ENCODE data around the gene LMBR1. TPM values are rescaled to one million over a fixed set of nuclear protein-coding genes. Genes with fewer than 3 reads are reported as not detected.

Gene LMBR1
- total and polyA plus RNA-seq, 2 of the 4 experiments (the other 2 are of a cell fraction): 11.9 to 19.9 TPM

- Histone ChIP-seq H3K27me3 (ENCODE audit: control insufficient read depth, insufficient read depth, low read length) (no peaks in the 10 kb centered on the region), H3K14ac (replicated peaks; ENCODE audit: low read depth, low read length) (no peak overlapping the region), H3K9ac (ENCODE audit: low read depth, low read length) (no peak overlapping the region), H3K23ac (ENCODE audit: low read depth, low read length) (no peak overlapping the region), H2BK15ac (ENCODE audit: low read depth, low read length) (no peak overlapping the region), H2AK5ac (ENCODE audit: low read depth, low read length) (no peak overlapping the region), H3K18ac (ENCODE audit: low read depth, low read length) (no peak overlapping the region), H3K56ac (ENCODE audit: extremely low read depth, insufficient read depth, low read length) (no peak overlapping the region), H4K8ac (ENCODE audit: low read depth in 2 of 2, low read length in 2 of 2) (no peak overlapping the region), H3K4ac (ENCODE audit: low read depth, low read length) (no peak overlapping the region), H3K4me3 (ENCODE audit: insufficient read depth, low read depth, low read length) (no peak overlapping the region), H4K91ac (ENCODE audit: insufficient read depth, low read depth, low read length) (no peak overlapping the region), H2AFZ (replicated peaks; ENCODE audit: low read length, poor library complexity) (no peak overlapping the region), H2BK20ac (ENCODE audit: low read depth, low read length) (no peak overlapping the region), H3K79me1 (ENCODE audit: low read depth in 1 of 2, low read length in 2 of 2) (no peaks in the 10 kb centered on the region), H4K20me1 (ENCODE audit: insufficient read depth, low read length) (no peaks in the 10 kb centered on the region), H3K36me3 (ENCODE audit: control insufficient read depth, insufficient read depth, low read length) (no peaks in the 10 kb centered on the region), H3K27ac (ENCODE audit: insufficient read depth, low read length) (no peak overlapping the region), H2BK120ac (ENCODE audit: low read depth, low read length) (no peak overlapping the region), H3K4me2 (ENCODE audit: low read depth, low read length) (no peak overlapping the region), H3K9me3 (ENCODE audit: control insufficient read depth, insufficient read depth, low read length) (peaks cover 2% of the 10 kb centered on the region), H3K4me1 (ENCODE audit: control insufficient read depth, insufficient read depth, low read length) (no peaks in the 10 kb centered on the region), H2AK9ac (replicated peaks; ENCODE audit: low read depth, low read length, poor library complexity) (no peak overlapping the region), H4K5ac (ENCODE audit: low read depth, low read length) (no peak overlapping the region), H2BK5ac (ENCODE audit: low read depth, low read length, poor library complexity, severe bottlenecking) (no peak overlapping the region), H3K9me1 (ENCODE audit: insufficient read depth, low read length) (peaks cover 2% of the 10 kb centered on the region; the same call in 1 of the 2 replicates)
- in situ Hi-C loops (cut with MboI; ENCODE audit: low sequenced_read_pairs) (no loop called here), dilution Hi-C loops (cut with HindIII; ENCODE audit: low sequenced_read_pairs, unreplicated experiment) (no loop called here), intact Hi-C loops (cut with micrococcal nuclease) (no loop called here)
- CTCF ChIA-PET: no interaction called here
- no TSS peak for BruUV-seq (replicated peaks)
- TF ChIP-seq RAD21 (IDR thresholded peaks at IDR 0.05; ENCODE audit: low read length): no peak
- TF ChIP-seq BHLHE40 (IDR thresholded peaks at IDR 0.05; ENCODE audit: low read depth, low read length): no peak
- no peak for TF ChIP-seq ELK1 (IDR thresholded peaks at IDR 0.05; ENCODE audit: borderline replicate concordance, low read depth, low read length)
- no peak for TF ChIP-seq RFX5 (IDR thresholded peaks at IDR 0.05; ENCODE audit: low read depth, low read length)
- no peak for TF ChIP-seq MXI1 (IDR thresholded peaks at IDR 0.05; ENCODE audit: borderline replicate concordance, low read depth, low read length)
- TF ChIP-seq MAFK (IDR thresholded peaks at IDR 0.05; ENCODE audit: low read depth, low read length): no peak
- TF ChIP-seq RCOR1 (IDR thresholded peaks at IDR 0.05; ENCODE audit: insufficient replicate concordance, low read length): no peak
- TF ChIP-seq USF2 (IDR thresholded peaks at IDR 0.05; ENCODE audit: low read depth, low read length): no peak
- TF ChIP-seq CHD1 (IDR thresholded peaks at IDR 0.05; ENCODE audit: low read depth, low read length): no peak
- WGBS, 2 experiments (ENCODE audit: extremely low coverage in 2 of 2, insufficient read length in 1 of 2): 100% methylated on average over 1 of the region's 3 CpGs; no CpG with 5 or more reads in 1 of the 2 experiments
- POLR2A ChIA-PET (ENCODE audit: unreplicated experiment): no interaction called here
- DNase-seq (no peak), ATAC-seq (ENCODE audit: low read depth) (no peak)
These were observed 199.4 kb downstream of the LMBR1 start for GRCh38 chr7:156693627-156694026.

Measured in IMR-90 (cell line).